Type B pancreatic cell (in vitro differentiated cells): ENCODE measurements around the gene ANKS3. TPM values are rescaled to one million over a fixed set of nuclear protein-coding genes. Genes with fewer than 3 reads are reported as not detected.
A peak's percentile ranks its signal among the peaks of the same experiment; 100 is the strongest.

Source experiments
- DNase-seq: peaks from one replicate; pipeline ENCODE4 v3.0.0; 2021; ENCODE audit warnings: mixed read lengths; ENCODE audit not compliant: unreplicated experiment; ENCODE audit errors: extremely low spot score
- H3K27ac Mint-ChIP-seq: 2 replicates; pipeline ENCODE4 v1.8.0; 2021; ENCODE audit warnings: mild to moderate bottlenecking, mixed read lengths
- H3K27me3 Mint-ChIP-seq: 2 replicates; pipeline ENCODE4 v1.8.0; 2021; ENCODE audit warnings: mixed read lengths
- H3K36me3 Mint-ChIP-seq: 2 replicates; pipeline ENCODE4 v1.8.0; 2021; ENCODE audit warnings: mixed read lengths
- H3K4me1 Mint-ChIP-seq: one replicate; pipeline ENCODE4 v1.8.0; 2021; ENCODE audit warnings: mixed read lengths; ENCODE audit not compliant: unreplicated experiment
- H3K4me3 Mint-ChIP-seq: 2 replicates; pipeline ENCODE4 v1.8.0; 2021; ENCODE audit warnings: mild to moderate bottlenecking, mixed read lengths
- H3K9me3 Mint-ChIP-seq: 2 replicates; pipeline ENCODE4 v1.8.0; 2021; ENCODE audit warnings: mixed read lengths
- CTCF ChIP-seq: fragments of 200-600 bp; sonication (generic); conservative IDR thresholded peaks from 2 replicates; pipeline ENCODE4 v1.5.0; 2021; ENCODE audit warnings: antibody characterized with exemption, mild to moderate bottlenecking
- total RNA-seq: library from RNA; stranded (reverse); gene quantifications from 2 replicates; pipeline ENCODE4 v1.2.1, GENCODE V29; 2021; ENCODE audit warnings: low replicate concordance

ANKS3 gene
- total RNA-seq, 1 donor from 2014 or later = 36.7 TPM

GRCh38 chr16:4704913-4705312, 29.2 kb downstream of the ANKS3 start:
- no peak for TF ChIP-seq CTCF
- Mint-ChIP-seq H3K9me3 (no peaks in the 10 kb centered on the region), H3K27me3 (no peaks in the 10 kb centered on the region), H3K27ac (no peak overlapping the region), H3K4me3 (no peak overlapping the region), H3K36me3 (peaks cover 14% of the 10 kb centered on the region), H3K4me1 (peaks cover 6% of the 10 kb centered on the region)
- no peak for DNase-seq

DNA sequence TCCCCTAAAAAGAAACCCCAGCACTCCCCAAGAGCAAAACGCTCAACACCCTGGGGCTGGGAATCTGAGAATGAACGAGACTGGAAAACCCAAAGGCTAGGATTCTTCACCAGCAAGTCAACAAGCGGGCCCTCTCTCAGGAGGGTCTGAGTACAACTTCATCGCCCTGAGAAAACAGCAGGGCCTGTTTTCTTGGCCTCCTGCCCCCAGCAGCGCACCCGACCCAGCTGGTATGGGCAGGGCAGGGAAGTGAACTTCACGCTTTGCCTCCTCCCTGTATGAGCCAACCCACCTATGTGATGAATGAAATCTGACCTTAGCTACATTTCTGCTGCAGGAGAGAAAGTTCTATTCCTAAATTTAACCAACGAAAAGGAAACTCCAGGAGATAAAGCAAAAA, 29.6 kb downstream of the ANKS3 start:
- TF ChIP-seq CTCF = no peak
- H3K27ac Mint-ChIP-seq = no peak overlapping the region

DNA sequence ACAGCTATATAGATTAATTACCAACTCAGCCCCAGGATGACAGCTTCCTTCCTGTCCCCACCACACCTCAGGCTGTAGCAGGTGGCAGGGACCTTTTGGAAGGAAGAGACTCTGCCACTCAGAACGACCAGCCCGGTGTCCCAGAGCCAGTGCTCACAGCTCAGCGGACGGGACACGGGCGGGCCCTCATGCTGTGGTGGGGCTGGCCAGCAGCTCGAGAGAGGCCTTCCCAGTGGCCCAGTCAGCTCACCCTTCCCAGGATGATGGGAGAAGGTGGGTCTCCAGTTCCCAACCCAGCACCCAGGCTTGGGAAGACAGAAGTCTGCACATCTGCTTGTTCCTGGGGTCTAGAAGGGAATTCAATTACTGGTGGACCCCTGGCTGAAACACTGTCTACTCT, 30.2 kb downstream of the ANKS3 start:
- TF ChIP-seq CTCF = no peak
- H3K4me3 Mint-ChIP-seq = no peak overlapping the region
- no peaks in the 10 kb centered on the region for H3K9me3 Mint-ChIP-seq
- no peak for DNase-seq
- peaks cover 6% of the 10 kb centered on the region for H3K4me1 Mint-ChIP-seq
- peaks cover 11% of the 10 kb centered on the region for H3K36me3 Mint-ChIP-seq
- no peaks in the 10 kb centered on the region for H3K27me3 Mint-ChIP-seq
- H3K27ac Mint-ChIP-seq = no peak overlapping the region

More for the DNA sequence above, 29.6 kb downstream of the ANKS3 start:
- DNase-seq = no peak
- Mint-ChIP-seq H3K4me1 (peaks cover 6% of the 10 kb centered on the region), H3K9me3 (no peaks in the 10 kb centered on the region), H3K36me3 (peaks cover 13% of the 10 kb centered on the region), H3K4me3 (no peak overlapping the region), H3K27me3 (no peaks in the 10 kb centered on the region)

GRCh38 chr16:4702466-4702808, 31.6 kb downstream of the ANKS3 start:
- Mint-ChIP-seq H3K27ac (peak overlapping the region; percentile 33), H3K9me3 (no peaks in the 10 kb centered on the region), H3K4me1 (peaks cover 6% of the 10 kb centered on the region), H3K27me3 (no peaks in the 10 kb centered on the region), H3K36me3 (peaks cover 8% of the 10 kb centered on the region), H3K4me3 (no peak overlapping the region)
- DNase-seq = no peak
- no peak for TF ChIP-seq CTCF

- Mint-ChIP-seq H3K36me3 (peaks cover 6% of the 10 kb centered on the region), H3K27me3 (no peaks in the 10 kb centered on the region)
Measured at GRCh38 chr16:4701791-4702465, 32.1 kb downstream of the ANKS3 start.

More at GRCh38 chr16:4701791-4702465, 32.1 kb downstream of the ANKS3 start:
- Mint-ChIP-seq H3K27ac (peak overlapping the region; percentile 33), H3K4me1 (peaks cover 5% of the 10 kb centered on the region), H3K9me3 (no peaks in the 10 kb centered on the region), H3K4me3 (no peak overlapping the region)
- DNase-seq = no peak
- no peak for TF ChIP-seq CTCF
